ENCODE results near the gene CEP131.

DNA sequence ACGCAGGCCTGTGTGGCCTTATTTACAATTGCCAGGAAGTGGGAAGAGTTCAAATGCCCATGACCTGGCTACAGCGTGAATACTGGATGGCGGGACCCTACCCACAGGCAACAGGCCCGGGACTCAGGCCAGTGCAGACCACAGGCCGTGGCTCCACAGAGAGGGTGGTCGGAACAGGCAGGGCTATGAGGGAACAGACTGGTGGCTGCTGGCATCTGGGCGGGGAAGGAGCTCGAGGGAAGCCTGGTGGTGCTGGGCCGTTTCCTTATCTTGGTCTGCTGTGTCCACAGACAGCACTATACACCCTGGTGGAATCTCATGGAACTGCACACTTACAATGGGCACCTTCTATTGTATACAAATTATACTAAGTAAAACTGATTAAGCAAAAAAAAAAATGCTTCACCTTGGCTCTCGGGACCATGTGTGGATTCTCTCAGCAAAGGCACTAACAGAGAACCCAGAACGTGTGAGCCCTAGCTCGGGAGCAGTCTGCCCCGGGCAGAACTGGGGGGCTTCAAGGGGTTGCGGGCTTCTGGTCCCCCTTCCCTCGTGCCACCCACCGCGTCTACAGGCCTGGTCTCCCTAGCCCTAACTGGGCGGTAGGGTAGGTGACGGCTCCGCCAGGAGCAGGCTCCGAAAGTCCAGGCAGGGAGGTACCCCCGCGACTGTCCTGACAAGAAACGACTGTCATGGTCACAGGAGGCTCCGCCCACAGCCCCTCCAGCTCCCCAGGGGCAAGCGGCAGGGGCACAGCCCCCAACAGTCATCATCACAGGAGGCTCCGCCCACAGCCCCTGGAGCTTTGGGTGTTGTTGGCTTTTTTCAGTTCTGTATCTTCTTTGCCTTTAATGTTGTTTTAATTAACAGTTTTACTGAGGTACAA, 21.8 kb downstream of the CEP131 start:
- peak; percentile 63 to 75 for TF ChIP-seq CTCF (conservative IDR thresholded peaks at IDR 0.05 in 1 of 2, IDR thresholded peaks at IDR 0.05 in 1 of 2; ENCODE audit: extremely low read depth in 1 of 2, insufficient read depth in 1 of 2, low read depth in 1 of 2, low read length in 2 of 2)
- TF ChIP-seq EZH2 (IDR thresholded peaks at IDR 0.05; ENCODE audit: borderline replicate concordance, low read length): no peak

Data from mammary epithelial cell (primary cell).